Activated CD8-positive, alpha-beta T cell treated with anti-CD3 and anti-CD28 coated beads, Interleukin-2, amount 10 ng/mL, durations not matched to agents 7 days and 5 days (primary cell): ENCODE measurements around the gene TLNRD1. TPM values are rescaled to one million over a fixed set of nuclear protein-coding genes. Genes with fewer than 3 reads are reported as not detected.

ENCODE experiments used
- ATAC-seq: fragments of 150-1000 bp; cut with Tn5 transposase; one replicate; pipeline ENCODE4 v1.10.0; 2021; ENCODE audit warnings: moderate library complexity
- CTCF ChIA-PET: fragments of 350-600 bp; sonication (Branson Sonifier 250); formaldehyde crosslinking; loops from one replicate; lab custom pipeline; 2021; ENCODE audit warnings: antibody characterized with exemption; lab: Charles Lee
- POLR2A ChIA-PET: fragments of 350-600 bp; sonication (Branson Sonifier 250); formaldehyde crosslinking; loops from one replicate; lab custom pipeline; 2021; ENCODE audit warnings: antibody characterized with exemption; lab: Charles Lee
- DNase-seq: peaks from one replicate; pipeline ENCODE4 v3.0.0-alpha.2; 2020
- H3K27ac Mint-ChIP-seq: one replicate; pipeline ENCODE4 v1.8.0; 2021; ENCODE audit warnings: mild to moderate bottlenecking, mixed read lengths
- H3K27me3 Mint-ChIP-seq: one replicate; pipeline ENCODE4 v1.8.0; 2021; ENCODE audit warnings: low read depth, mixed read lengths
- H3K36me3 Mint-ChIP-seq: one replicate; pipeline ENCODE4 v1.8.0; 2021; ENCODE audit warnings: low read depth, mixed read lengths
- H3K4me1 Mint-ChIP-seq: one replicate; pipeline ENCODE4 v1.8.0; 2021; ENCODE audit warnings: low read depth, mixed read lengths
- H3K4me3 Mint-ChIP-seq: one replicate; pipeline ENCODE4 v1.8.0; 2021; ENCODE audit warnings: mild to moderate bottlenecking, mixed read lengths
- H3K9me3 Mint-ChIP-seq: one replicate; pipeline ENCODE4 v1.8.0; 2022; ENCODE audit warnings: mixed read lengths; ENCODE audit not compliant: insufficient read depth
- microRNA-seq: library from miRNA; unstranded; fragments of <30 nt; microRNA quantifications from one replicate; pipeline ENCODE4 v1.2.0, GENCODE V29; 2022
- total RNA-seq, 2 experiments: library from RNA; stranded (reverse); gene quantifications; one replicate each; pipeline ENCODE4 v1.2.3, GENCODE V29; 2021

Gene TLNRD1
- total RNA-seq, 2 experiments from 2014 or later: 32.3 to 33.8 TPM

DNA sequence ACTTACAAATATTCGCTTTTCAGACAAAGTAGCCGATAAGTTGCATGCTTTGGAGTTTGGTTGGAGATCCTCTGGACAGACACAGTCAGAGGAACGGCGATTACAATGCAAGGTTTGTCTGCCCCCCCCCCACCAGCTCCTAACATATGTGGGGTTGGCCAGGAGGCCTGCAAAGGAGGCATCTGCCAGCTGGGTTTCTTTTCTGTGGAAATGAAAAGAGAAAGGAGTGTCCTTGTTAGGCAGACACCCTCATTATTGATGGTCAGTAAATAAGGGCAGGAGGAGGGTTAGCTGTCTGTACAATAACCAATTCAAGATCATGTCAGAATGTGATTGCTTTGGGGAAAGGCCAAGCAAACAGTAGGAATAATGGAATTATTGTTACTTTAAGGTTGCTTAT is 49.1 kb downstream of the TLNRD1 start:
- ChIA-PET POLR2A (no interaction called here), CTCF (no interaction called here)
- Mint-ChIP-seq H3K9me3 (no peaks in the 10 kb centered on the region), H3K4me1 (peaks cover 8% of the 10 kb centered on the region), H3K27ac (no peak overlapping the region), H3K4me3 (no peak overlapping the region), H3K36me3 (no peaks in the 10 kb centered on the region), H3K27me3 (peaks cover 6% of the 10 kb centered on the region)
- no peak for DNase-seq
- no peak for ATAC-seq

DNA sequence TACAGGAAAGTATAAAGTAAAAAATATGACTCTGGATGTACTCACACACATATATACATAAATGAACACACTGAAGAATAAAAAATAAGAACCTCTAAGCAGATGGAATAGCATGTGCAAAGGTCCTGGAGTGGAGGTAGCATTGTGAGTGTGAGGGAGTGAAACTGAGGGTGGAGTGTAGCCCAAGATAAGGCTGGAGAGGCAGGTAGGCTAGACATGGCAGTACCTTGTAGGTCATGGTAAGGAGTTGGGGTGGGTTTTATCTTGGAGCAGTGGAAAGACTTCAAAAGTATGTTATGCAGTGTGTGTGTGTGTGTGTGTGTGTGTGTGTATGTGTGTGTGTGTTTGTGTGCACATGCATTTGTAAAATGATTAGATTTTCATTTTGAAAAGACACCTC is 49.5 kb downstream of the TLNRD1 start:
- Mint-ChIP-seq H3K36me3 (no peaks in the 10 kb centered on the region), H3K4me1 (peaks cover 8% of the 10 kb centered on the region), H3K27ac (no peak overlapping the region), H3K27me3 (peaks cover 6% of the 10 kb centered on the region), H3K9me3 (no peaks in the 10 kb centered on the region), H3K4me3 (no peak overlapping the region)
- POLR2A ChIA-PET: no interaction called here
- ATAC-seq: no peak
- CTCF ChIA-PET: no interaction called here
- no peak for DNase-seq

GRCh38 chr15:81050805-81051204 is 50.1 kb downstream of the TLNRD1 start:
- ATAC-seq (no peak), DNase-seq (no peak)
- CTCF ChIA-PET: interaction anchor here (0.7 kb wide), 1 partner anchor 71 kb away, joined by 3 read pairs; no protein-coding TSS in a partner anchor
- POLR2A ChIA-PET: no interaction called here
- Mint-ChIP-seq H3K27me3 (peaks cover 6% of the 10 kb centered on the region), H3K4me1 (peaks cover 8% of the 10 kb centered on the region), H3K9me3 (no peaks in the 10 kb centered on the region), H3K36me3 (no peaks in the 10 kb centered on the region), H3K4me3 (no peak overlapping the region), H3K27ac (no peak overlapping the region)

GRCh38 chr15:81052046-81052445 is 51.3 kb downstream of the TLNRD1 start:
- H3K9me3 Mint-ChIP-seq: no peaks in the 10 kb centered on the region
- H3K27ac Mint-ChIP-seq: no peak overlapping the region
- ChIA-PET CTCF (no interaction called here), POLR2A (no interaction called here)
- ATAC-seq: no peak
- DNase-seq: no peak
- no peaks in the 10 kb centered on the region for H3K36me3 Mint-ChIP-seq
- peaks cover 9% of the 10 kb centered on the region for H3K27me3 Mint-ChIP-seq
- no peak overlapping the region for H3K4me3 Mint-ChIP-seq
- H3K4me1 Mint-ChIP-seq: peaks cover 8% of the 10 kb centered on the region

DNA sequence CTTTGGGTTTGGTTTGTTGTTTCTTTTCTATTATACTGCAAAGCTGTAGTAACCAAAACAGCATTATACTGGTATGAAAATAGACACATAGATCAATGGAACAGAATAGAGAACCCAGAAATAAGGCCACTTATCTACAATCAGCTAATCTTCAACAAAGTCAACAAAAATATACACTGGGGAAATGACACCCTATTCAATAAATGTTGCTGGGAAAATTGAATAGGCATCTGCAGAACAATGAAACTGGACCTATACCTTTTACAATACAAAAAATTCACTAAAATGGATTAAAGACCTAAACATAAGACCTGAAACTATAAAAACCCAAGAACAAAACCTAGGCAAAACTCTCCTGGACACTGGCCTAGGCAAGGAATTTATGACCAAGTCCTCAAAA is 52.9 kb downstream of the TLNRD1 start:
- Mint-ChIP-seq H3K4me3 (no peak overlapping the region), H3K36me3 (no peaks in the 10 kb centered on the region), H3K9me3 (no peaks in the 10 kb centered on the region), H3K27ac (no peak overlapping the region), H3K27me3 (peaks cover 13% of the 10 kb centered on the region), H3K4me1 (peaks cover 8% of the 10 kb centered on the region)
- DNase-seq: no peak
- CTCF ChIA-PET: no interaction called here
- POLR2A ChIA-PET: no interaction called here
- ATAC-seq: no peak

GRCh38 chr15:81054236-81054635 is 53.5 kb downstream of the TLNRD1 start:
- CTCF ChIA-PET: no interaction called here
- H3K4me3 Mint-ChIP-seq: no peak overlapping the region
- DNase-seq: no peak
- no peaks in the 10 kb centered on the region for H3K9me3 Mint-ChIP-seq
- ATAC-seq: no peak
- no peak overlapping the region for H3K27ac Mint-ChIP-seq
- peaks cover 8% of the 10 kb centered on the region for H3K4me1 Mint-ChIP-seq
- peaks cover 13% of the 10 kb centered on the region for H3K27me3 Mint-ChIP-seq
- POLR2A ChIA-PET: no interaction called here
- no peaks in the 10 kb centered on the region for H3K36me3 Mint-ChIP-seq

Small RNA genes within 50 kb of the gene (microRNA-seq; reads per million reads assigned to microRNA genes)
- not detected for gene MIR4514

Other genes with a start within 250 kb of the TLNRD1 start
- gene CEMIP, start 221.6 kb upstream of the TLNRD1 start, total RNA-seq: not detected
- 10 to 100 TPM; 27.0 to 27.4 TPM for gene MESD, start 11.1 kb upstream of the TLNRD1 start, total RNA-seq
- not detected for gene CFAP161, start 133.3 kb downstream of the TLNRD1 start, total RNA-seq
- gene IL16, start 196.0 kb downstream of the TLNRD1 start, total RNA-seq: 100 to 1,000 TPM; 240 to 243 TPM